Osteoblast (primary cell): Measurements from ENCODE around the gene ZNF662. TPM values are rescaled to one million over a fixed set of nuclear protein-coding genes. Genes with fewer than 3 reads are reported as not detected.

Source experiments
- DNase-seq: peaks from one replicate; pipeline ENCODE4 v3.0.0; 2011; ENCODE audit warnings: low spot score, mixed read lengths; ENCODE audit not compliant: insufficient read length; ENCODE audit errors: missing footprints
- H2AFZ ChIP-seq: 2 replicates; pipeline ENCODE4 v1.6.0; 2011; ENCODE audit warnings: mild to moderate bottlenecking, low read length
- H3K27ac ChIP-seq: 2 replicates; pipeline ENCODE4 v1.5.1; 2011; ENCODE audit warnings: mild to moderate bottlenecking, low read depth, low read length, moderate library complexity
- H3K27me3 ChIP-seq: 2 replicates; pipeline ENCODE4 v1.6.0; 2012; ENCODE audit warnings: mild to moderate bottlenecking, control low read depth, inconsistent platforms, low read length, moderate library complexity; ENCODE audit not compliant: insufficient read depth
- H3K36me3 ChIP-seq: 2 replicates; pipeline ENCODE4 v1.5.1; 2011; ENCODE audit warnings: mild to moderate bottlenecking, low read length, control low read depth, moderate library complexity; ENCODE audit not compliant: insufficient read depth
- H3K4me1 ChIP-seq: 2 replicates; pipeline ENCODE4 v1.5.1; 2011; ENCODE audit warnings: mild to moderate bottlenecking, low read length, control low read depth, moderate library complexity; ENCODE audit not compliant: insufficient read depth
- H3K4me2 ChIP-seq: 2 replicates; pipeline ENCODE4 v1.6.0; 2011; ENCODE audit warnings: mild to moderate bottlenecking, low read length; ENCODE audit not compliant: insufficient read depth
- H3K4me3 ChIP-seq: fragments of 200-600 bp; sonication (generic); 3 replicates; pipeline ENCODE4 v1.5.1; 2012; ENCODE audit warnings: mild to moderate bottlenecking, low read length, inconsistent platforms; ENCODE audit not compliant: insufficient read depth
- H3K79me2 ChIP-seq: 2 replicates; pipeline ENCODE4 v1.6.0; 2012; ENCODE audit warnings: mild to moderate bottlenecking, low read length, control low read depth, inconsistent platforms; ENCODE audit not compliant: insufficient read depth
- H3K9me3 ChIP-seq: 2 replicates; pipeline ENCODE4 v1.5.1; 2011; ENCODE audit warnings: low read depth, low read length, control low read depth
- H4K20me1 ChIP-seq: 2 replicates; pipeline ENCODE4 v1.6.0; 2012; ENCODE audit warnings: mild to moderate bottlenecking, low read length, control low read depth; ENCODE audit not compliant: insufficient read depth
- CTCF ChIP-seq: IDR thresholded peaks from 2 replicates; pipeline ENCODE4 v1.5.1; 2011; ENCODE audit warnings: mild to moderate bottlenecking, low read depth, low read length, moderate library complexity; ENCODE audit errors: extremely low read depth
- total RNA-seq: library from RNA; depleted of rRNA; stranded (reverse); fragments of >200 nt; gene quantifications from 2 replicates; pipeline ENCODE4 v1.2.3, GENCODE V29; 2012

Gene ZNF662
- total RNA-seq, 1 donor = 4.0 TPM

DNA sequence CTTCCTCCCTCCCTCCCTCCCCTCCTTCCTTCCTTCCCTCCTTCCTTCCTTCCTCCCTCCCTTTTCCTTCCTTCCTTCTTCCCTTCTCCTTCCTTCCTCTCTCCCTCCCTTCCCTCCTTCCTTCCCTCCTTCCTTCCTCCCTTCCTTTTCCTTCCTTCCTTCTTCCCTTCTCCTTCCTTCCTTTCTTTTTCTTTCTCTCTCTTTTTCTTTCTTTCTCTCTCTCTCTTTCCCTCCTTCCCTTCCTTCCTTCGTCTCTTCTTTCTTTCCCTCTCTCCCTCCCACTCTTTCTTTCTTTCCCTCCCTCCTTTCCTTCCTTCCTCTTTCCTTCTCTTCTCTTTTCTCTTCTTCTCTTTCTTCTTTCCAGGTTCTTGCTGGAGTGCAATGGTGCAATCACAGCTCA, 1.9 kb upstream of the ZNF662 start:
- no peak for DNase-seq
- Histone ChIP-seq H3K4me3 (no peak overlapping the region), H3K79me2 (no peaks in the 10 kb centered on the region), H2AFZ (no peak overlapping the region), H3K27ac (no peak overlapping the region), H3K36me3 (no peaks in the 10 kb centered on the region), H3K27me3 (peaks cover 9% of the 10 kb centered on the region), H4K20me1 (no peaks in the 10 kb centered on the region), H3K4me1 (no peaks in the 10 kb centered on the region), H3K9me3 (no peaks in the 10 kb centered on the region), H3K4me2 (no peak overlapping the region)
- no peak for TF ChIP-seq CTCF

DNA sequence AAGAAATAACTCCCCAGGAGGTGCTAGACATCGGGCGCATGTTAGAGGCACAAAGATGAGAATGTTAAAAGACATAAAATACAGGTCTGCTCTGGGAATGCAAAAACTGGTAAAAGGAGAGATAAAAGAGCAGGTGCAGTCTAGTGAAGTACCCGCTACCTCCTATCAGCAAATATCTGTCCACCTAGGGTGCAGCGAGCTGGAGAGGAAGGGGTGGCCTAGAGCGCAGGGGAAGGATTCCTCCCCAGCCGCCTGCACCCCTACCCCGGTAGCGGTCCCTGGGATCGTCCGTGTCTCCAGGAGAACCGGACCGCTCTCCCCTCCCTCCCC, 237 bp upstream of the ZNF662 start:
- Histone ChIP-seq H3K27me3 (peaks cover 9% of the 10 kb centered on the region), H3K9me3 (no peaks in the 10 kb centered on the region), H3K4me3 (peak overlapping the region; percentile 74), H3K79me2 (no peaks in the 10 kb centered on the region), H3K4me2 (peak overlapping the region; percentile 80), H3K4me1 (no peaks in the 10 kb centered on the region), H3K27ac (no peak overlapping the region), H2AFZ (peak overlapping the region; percentile 89), H4K20me1 (no peaks in the 10 kb centered on the region), H3K36me3 (no peaks in the 10 kb centered on the region)
- DNase-seq = no peak
- TF ChIP-seq CTCF = no peak

GRCh38 chr3:42906848-42907183, 874 bp downstream of the ZNF662 start:
- Histone ChIP-seq H3K27ac (no peak overlapping the region), H3K4me2 (peak overlapping the region; percentile 80), H3K4me1 (no peaks in the 10 kb centered on the region), H3K36me3 (peaks cover 5% of the 10 kb centered on the region), H3K27me3 (peaks cover 9% of the 10 kb centered on the region), H2AFZ (peak overlapping the region; percentile 89), H3K79me2 (no peaks in the 10 kb centered on the region), H4K20me1 (no peaks in the 10 kb centered on the region), H3K4me3 (peak overlapping the region; percentile 74), H3K9me3 (no peaks in the 10 kb centered on the region)
- no peak for TF ChIP-seq CTCF
- peak; percentile 82 for DNase-seq

- no peak overlapping the region for H3K4me3 ChIP-seq
- H2AFZ ChIP-seq = no peak overlapping the region
- no peak for DNase-seq
- H3K79me2 ChIP-seq = no peaks in the 10 kb centered on the region
- no peaks in the 10 kb centered on the region for H4K20me1 ChIP-seq
- peaks cover 9% of the 10 kb centered on the region for H3K27me3 ChIP-seq
- peaks cover 13% of the 10 kb centered on the region for H3K36me3 ChIP-seq
- TF ChIP-seq CTCF = no peak
- no peaks in the 10 kb centered on the region for H3K4me1 ChIP-seq
- no peak overlapping the region for H3K4me2 ChIP-seq
- H3K9me3 ChIP-seq = peaks cover 2% of the 10 kb centered on the region
- no peak overlapping the region for H3K27ac ChIP-seq
These were observed 2.7 kb downstream of the ZNF662 start for GRCh38 chr3:42908675-42909074.
